ENCODE results near the gene NT5DC2. TPM values are rescaled to one million over a fixed set of nuclear protein-coding genes. Genes with fewer than 3 reads are reported as not detected.

NT5DC2 gene
- total RNA-seq, 2 donors from 2014 or later: 12.5 to 49.1 TPM

GRCh38 chr3:52509753-52510328, 23.8 kb downstream of the NT5DC2 start:
- H3K9me3 ChIP-seq: no peaks in the 10 kb centered on the region
- H3K27me3 ChIP-seq: no peaks in the 10 kb centered on the region
- H3K4me1 ChIP-seq: no peaks in the 10 kb centered on the region
- H3K9ac ChIP-seq (ENCODE audit: low read depth in 2 of 2, low read length in 2 of 2): no peak overlapping the region
- TF ChIP-seq, protein P1, sequence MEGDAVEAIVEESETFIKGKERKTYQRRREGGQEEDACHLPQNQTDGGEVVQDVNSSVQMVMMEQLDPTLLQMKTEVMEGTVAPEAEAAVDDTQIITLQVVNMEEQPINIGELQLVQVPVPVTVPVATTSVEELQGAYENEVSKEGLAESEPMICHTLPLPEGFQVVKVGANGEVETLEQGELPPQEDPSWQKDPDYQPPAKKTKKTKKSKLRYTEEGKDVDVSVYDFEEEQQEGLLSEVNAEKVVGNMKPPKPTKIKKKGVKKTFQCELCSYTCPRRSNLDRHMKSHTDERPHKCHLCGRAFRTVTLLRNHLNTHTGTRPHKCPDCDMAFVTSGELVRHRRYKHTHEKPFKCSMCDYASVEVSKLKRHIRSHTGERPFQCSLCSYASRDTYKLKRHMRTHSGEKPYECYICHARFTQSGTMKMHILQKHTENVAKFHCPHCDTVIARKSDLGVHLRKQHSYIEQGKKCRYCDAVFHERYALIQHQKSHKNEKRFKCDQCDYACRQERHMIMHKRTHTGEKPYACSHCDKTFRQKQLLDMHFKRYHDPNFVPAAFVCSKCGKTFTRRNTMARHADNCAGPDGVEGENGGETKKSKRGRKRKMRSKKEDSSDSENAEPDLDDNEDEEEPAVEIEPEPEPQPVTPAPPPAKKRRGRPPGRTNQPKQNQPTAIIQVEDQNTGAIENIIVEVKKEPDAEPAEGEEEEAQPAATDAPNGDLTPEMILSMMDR (IDR thresholded peaks at IDR 0.05): no peak
- intact Hi-C loops (cut with DNase I): no loop called here
- no peaks in the 10 kb centered on the region for H3K36me3 ChIP-seq
- H3K27ac ChIP-seq: no peak overlapping the region
- no peak overlapping the region for H3K4me3 ChIP-seq
- no peak for DNase-seq

DNA sequence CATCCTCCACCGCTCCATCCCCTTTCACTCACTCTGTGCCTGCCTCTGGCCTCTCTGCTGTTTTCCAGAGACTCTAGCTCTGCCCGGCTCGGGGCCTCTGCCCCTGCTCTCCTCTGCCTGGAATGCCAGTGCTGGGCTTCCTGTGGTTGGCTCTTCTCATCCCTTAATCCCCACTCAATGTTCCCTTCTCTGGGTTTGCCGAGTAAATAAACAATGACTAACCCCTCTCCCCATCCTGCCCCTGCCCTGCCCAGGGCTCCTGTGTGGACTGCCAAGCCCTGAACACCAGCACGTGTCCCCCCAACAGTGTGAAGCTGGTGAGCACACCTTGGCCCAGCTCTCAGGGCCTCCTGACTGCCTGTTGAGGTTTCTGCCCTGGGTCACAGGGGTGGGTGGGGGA, 26.3 kb downstream of the NT5DC2 start:
- Histone ChIP-seq H3K4me1 (no peaks in the 10 kb centered on the region), H3K4me3 (no peak overlapping the region), H3K27me3 (no peaks in the 10 kb centered on the region), H3K9me3 (no peaks in the 10 kb centered on the region), H3K36me3 (no peaks in the 10 kb centered on the region), H3K27ac (no peak overlapping the region), H3K9ac (ENCODE audit: low read depth in 2 of 2, low read length in 2 of 2) (no peak overlapping the region)
- DNase-seq: no peak
- TF ChIP-seq, protein P1 (IDR thresholded peaks at IDR 0.05): no peak
- intact Hi-C loops (cut with DNase I): no loop called here

DNA sequence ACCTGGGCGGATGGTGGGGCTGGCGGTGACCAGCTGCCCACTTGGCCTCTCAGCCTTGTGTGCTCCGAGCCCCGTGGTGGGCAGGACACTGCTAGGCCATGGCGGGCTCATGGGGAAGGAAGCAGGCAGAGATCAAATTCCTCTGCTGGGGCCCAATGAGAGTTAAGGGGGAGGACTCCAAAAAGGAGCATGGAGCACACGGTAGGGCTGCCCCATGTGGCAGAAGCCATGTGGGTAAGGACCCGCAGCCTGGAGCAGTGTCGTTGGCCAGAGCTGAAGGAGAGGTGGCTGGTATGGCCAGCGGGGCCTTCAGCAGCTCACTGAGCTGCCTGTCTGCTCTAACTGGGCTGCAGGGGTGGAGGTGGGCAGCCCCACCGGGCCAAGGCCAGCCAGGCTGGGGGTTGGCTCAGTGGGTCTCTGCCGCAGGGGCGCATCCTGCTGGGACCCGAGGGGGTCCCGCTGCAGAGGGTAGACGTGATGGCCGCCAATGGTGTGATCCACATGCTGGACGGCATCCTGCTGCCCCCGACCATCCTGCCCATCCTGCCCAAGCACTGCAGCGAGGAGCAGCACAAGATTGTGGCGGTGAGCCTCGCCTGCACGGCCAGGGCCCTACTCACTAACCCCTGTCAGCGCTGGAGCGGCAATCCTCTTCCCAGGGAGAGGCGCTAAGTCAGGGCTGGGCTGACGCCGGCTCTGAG, 27.2 kb downstream of the NT5DC2 start:
- H3K9me3 ChIP-seq: no peaks in the 10 kb centered on the region
- intact Hi-C loops (cut with DNase I): no loop called here
- TF ChIP-seq, protein P1 (IDR thresholded peaks at IDR 0.05): no peak

GRCh38 chr3:52504977-52505376, 28.7 kb downstream of the NT5DC2 start:
- no peak for DNase-seq
- intact Hi-C loops (cut with DNase I): no loop called here
- no peak overlapping the region for H3K27ac ChIP-seq
- H3K36me3 ChIP-seq: no peaks in the 10 kb centered on the region
- H3K9me3 ChIP-seq: no peaks in the 10 kb centered on the region
- no peak overlapping the region for H3K4me3 ChIP-seq
- H3K27me3 ChIP-seq: no peaks in the 10 kb centered on the region
- no peaks in the 10 kb centered on the region for H3K4me1 ChIP-seq
- no peak overlapping the region for H3K9ac ChIP-seq (ENCODE audit: low read depth in 2 of 2, low read length in 2 of 2)
- TF ChIP-seq, protein P1 (IDR thresholded peaks at IDR 0.05): no peak

More for the DNA sequence above, 27.2 kb downstream of the NT5DC2 start:
- H3K36me3 ChIP-seq: no peaks in the 10 kb centered on the region
- no peaks in the 10 kb centered on the region for H3K4me1 ChIP-seq
- DNase-seq: no peak
- H3K27me3 ChIP-seq: no peaks in the 10 kb centered on the region
- no peak overlapping the region for H3K9ac ChIP-seq (ENCODE audit: low read depth in 2 of 2, low read length in 2 of 2)
- no peak overlapping the region for H3K4me3 ChIP-seq
- H3K27ac ChIP-seq: no peak overlapping the region

- no peak for DNase-seq
- H3K9ac ChIP-seq (ENCODE audit: low read depth in 2 of 2, low read length in 2 of 2): no peak overlapping the region
- H3K36me3 ChIP-seq: no peaks in the 10 kb centered on the region
- TF ChIP-seq, protein P1 (IDR thresholded peaks at IDR 0.05): no peak
- H3K4me1 ChIP-seq: no peaks in the 10 kb centered on the region
- H3K4me3 ChIP-seq: no peak overlapping the region
- intact Hi-C loops (cut with DNase I): no loop called here
- no peaks in the 10 kb centered on the region for H3K9me3 ChIP-seq
- no peaks in the 10 kb centered on the region for H3K27me3 ChIP-seq
- no peak overlapping the region for H3K27ac ChIP-seq
Observed at GRCh38 chr3:52503788-52504424, 29.8 kb downstream of the NT5DC2 start.
